GM12873 (cell line): ENCODE results near the gene PSTPIP2.

ENCODE experiments used
- TF ChIP-seq, protein P1 (sequence below): IDR thresholded peaks from 2 replicates; pipeline ENCODE4 v1.5.1; 2012; ENCODE audit warnings: low read depth, mild to moderate bottlenecking, moderate library complexity, low read length, control low read depth; ENCODE audit not compliant: insufficient read depth; ENCODE audit errors: missing control alignments

The PSTPIP2 gene

DNA sequence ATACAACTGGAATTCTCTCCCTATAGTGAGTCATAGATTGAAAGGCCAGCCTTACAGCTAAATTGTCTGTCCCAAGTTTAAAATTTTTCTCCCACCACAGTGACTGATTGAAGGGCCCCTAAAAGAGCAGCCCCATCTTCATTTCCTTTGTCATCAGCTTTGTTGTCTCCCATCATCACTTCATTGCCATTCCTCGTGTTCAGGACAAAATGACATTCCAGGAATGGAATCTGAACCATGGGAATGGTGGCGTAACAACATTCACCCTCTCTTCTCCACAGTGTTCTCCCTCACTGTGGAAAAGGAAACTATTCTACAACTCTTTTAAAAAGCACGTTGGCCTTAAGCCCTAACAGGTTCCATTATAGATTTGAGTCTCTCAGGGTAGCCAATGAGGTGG, 52.1 kb downstream of the PSTPIP2 start:
- TF ChIP-seq, protein P1, sequence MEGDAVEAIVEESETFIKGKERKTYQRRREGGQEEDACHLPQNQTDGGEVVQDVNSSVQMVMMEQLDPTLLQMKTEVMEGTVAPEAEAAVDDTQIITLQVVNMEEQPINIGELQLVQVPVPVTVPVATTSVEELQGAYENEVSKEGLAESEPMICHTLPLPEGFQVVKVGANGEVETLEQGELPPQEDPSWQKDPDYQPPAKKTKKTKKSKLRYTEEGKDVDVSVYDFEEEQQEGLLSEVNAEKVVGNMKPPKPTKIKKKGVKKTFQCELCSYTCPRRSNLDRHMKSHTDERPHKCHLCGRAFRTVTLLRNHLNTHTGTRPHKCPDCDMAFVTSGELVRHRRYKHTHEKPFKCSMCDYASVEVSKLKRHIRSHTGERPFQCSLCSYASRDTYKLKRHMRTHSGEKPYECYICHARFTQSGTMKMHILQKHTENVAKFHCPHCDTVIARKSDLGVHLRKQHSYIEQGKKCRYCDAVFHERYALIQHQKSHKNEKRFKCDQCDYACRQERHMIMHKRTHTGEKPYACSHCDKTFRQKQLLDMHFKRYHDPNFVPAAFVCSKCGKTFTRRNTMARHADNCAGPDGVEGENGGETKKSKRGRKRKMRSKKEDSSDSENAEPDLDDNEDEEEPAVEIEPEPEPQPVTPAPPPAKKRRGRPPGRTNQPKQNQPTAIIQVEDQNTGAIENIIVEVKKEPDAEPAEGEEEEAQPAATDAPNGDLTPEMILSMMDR: no peak

DNA sequence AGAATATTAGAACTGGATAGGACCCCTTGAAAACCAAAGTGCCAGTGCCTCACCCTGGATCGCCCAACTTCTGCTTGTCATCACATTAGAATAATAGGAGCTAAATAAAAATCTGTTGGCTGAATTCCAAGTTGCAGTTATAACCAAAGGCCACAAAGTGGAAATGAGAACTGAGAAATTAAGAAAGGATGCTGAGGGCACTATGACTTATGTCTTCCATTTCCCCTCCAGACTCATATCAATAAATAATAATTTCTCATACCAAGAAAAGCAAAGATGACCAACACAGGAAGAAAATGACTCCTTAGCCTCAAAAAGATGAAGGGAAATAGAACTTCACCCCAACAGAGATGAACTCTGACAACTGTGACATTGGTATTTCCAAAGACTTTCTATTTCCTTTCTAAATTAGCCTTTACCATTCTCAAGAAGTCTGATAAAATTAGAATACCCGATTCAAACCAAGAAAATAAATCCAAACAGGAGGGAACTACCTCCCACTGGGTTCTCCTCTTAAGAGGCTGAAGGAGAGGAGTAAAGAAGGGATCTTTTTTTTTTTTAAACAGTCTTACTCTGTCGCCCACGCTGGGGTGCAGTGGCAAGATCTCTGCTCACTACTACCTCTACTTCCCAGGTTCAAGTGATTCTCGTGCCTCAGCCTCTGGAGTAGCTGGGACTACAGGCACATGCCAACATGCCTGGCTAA, 58.4 kb downstream of the PSTPIP2 start:
- TF ChIP-seq, protein P1: no peak

DNA sequence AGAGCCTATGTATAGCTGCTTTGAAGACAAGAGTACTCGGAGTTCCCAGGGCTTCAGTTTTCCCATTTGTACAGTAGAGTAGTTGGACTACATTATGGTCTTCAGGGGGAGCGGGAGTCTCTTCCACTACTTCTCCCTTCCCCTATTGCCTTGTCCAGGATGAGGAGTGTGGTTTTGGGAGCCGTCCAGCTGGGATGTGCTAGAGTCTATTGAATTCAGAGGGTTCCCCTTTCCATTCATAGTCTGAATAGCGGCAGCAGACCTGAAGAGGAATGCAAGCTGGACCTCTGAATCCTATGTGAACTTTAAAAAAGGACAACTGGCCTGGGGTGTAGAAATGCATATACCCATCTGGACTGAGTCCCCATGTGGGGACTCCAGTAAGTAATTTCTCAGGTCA, 61.4 kb downstream of the PSTPIP2 start:
- TF ChIP-seq, protein P1: no peak

DNA sequence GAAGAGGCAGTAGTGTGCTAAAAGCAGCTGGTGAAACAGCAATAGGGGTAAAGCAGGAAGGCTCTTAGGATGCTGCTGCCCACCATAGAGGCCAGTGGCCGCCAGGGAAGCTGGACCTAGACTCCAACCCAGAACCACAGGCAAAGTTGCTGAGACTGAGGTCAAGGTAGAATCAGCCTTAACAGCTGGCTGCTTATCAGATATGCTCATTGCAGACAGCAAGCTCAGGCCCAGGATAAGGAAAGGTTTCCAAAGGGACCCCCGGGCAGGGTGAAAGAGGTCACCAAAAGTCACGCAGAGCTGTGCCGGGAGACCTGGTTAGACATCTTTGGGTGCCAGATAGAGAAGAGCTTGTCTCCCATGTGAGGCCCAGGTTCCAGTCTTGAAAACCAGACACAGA, 62.0 kb downstream of the PSTPIP2 start:
- TF ChIP-seq, protein P1: no peak

DNA sequence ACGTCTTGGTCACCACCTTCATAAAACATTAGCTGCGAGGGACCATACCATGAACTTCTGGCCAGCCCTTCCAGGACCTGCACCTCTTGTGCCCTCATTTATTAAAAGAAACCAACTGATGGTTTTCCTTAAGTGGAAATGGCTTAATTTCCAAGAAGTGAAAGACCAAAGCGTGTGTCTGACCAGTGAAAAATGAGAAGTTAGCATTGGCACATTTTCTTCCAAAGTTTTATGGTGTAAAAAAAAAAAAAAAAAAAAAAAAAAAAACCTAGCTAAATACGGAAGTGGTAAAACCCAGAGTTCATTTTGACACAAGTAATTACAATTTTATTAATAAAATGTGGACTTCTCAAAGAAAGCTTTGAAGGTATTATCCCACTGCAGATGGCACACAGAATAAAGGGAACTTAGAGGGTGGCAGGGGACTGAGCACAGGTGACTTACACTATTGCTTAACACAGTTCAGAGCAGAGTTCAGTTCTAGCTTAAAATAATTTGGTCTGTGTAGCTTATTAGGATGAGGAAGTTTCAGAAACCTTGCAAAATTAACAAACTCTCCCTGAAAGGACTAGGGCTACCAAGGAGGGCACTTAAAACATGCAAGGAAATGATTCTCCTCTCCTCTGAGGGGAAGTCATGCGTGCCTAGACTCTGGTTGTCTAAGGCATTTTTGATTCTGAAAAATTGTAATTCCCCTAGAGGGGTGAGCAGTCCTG, 62.8 kb downstream of the PSTPIP2 start:
- TF ChIP-seq, protein P1: no peak

DNA sequence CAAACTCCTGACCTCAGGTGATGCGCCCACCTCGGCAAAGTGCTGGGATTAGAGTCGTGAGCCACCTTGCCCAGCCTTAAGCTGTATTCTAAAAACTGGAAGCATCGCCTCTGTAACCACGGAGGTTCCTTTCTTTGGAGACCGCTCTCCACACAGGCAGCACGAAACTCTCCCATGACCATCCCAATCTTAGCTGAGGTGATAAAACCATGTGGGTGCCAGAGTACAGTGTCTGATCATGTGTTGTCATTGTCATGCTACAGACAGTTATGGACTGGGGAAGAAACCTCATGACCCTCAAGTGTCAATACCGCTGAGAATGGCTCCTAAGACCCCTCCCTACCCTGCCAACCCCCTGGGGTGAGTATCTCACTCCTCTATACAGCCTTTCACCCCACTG, 63.5 kb downstream of the PSTPIP2 start:
- TF ChIP-seq, protein P1: no peak

DNA sequence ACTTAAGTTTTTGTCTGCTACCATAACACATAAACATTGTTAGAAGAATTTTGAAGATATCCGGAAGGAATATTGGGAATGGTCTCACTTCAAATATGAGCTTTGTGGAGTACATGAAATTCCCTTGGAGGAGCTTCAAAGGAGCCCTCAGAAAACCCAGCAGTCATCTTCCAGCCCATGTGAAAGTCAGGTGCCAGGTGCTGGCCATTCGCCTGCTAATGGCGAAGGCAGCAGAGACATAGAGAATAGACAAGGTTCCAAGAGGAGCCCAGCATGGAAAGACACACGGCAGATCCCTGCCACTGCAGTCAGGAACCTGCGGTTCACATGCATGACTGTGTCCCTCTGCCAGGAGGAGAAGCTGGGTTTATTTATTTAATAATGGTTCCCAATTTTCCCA, 64.9 kb downstream of the PSTPIP2 start:
- TF ChIP-seq, protein P1: no peak
